Omental fat pad (tissue), 4 donors: ENCODE data around the gene GNAZ. TPM values are rescaled to one million over a fixed set of nuclear protein-coding genes. Genes with fewer than 3 reads are reported as not detected.

Experiments used
- ATAC-seq: fragments of 150-250 bp; one replicate; pipeline ENCODE4 v1.9.1; 2016; ENCODE audit warnings: mild to moderate bottlenecking, moderate library complexity; ENCODE audit not compliant: low FRiP score
- DNase-seq: peaks from one replicate; pipeline ENCODE4 v3.0.0-alpha.2; 2019; ENCODE audit warnings: low spot score
- CTCF ChIP-seq, 3 donors: fragments of 450-650 bp; IDR thresholded peaks; one replicate each; pipeline ENCODE4 v1.5.1; 2016 to 2017; ENCODE audit warnings: antibody characterized with exemption in 3 of 3, mild to moderate bottlenecking in 3 of 3, moderate library complexity in 2 of 3
- total RNA-seq, 4 donors: library from RNA; depleted of rRNA; stranded (reverse); fragments of >200 nt; gene quantifications; one replicate each; pipeline ENCODE4 v1.1.0, GENCODE V29; 2016

GNAZ gene
- total RNA-seq, 4 donors from 2014 or later, result 8.6 to 25.1 (median 16.5) TPM

- ATAC-seq, result no peak
- TF ChIP-seq CTCF (IDR thresholded peaks at IDR 0.05), result no peak
Observed at GRCh38 chr22:23110190-23110921, 40.0 kb downstream of the GNAZ start.

GRCh38 chr22:23110922-23111527 lies 40.7 kb downstream of the GNAZ start:
- no peak for ATAC-seq
- no peak for TF ChIP-seq CTCF (IDR thresholded peaks at IDR 0.05)
- no peak for DNase-seq

More at GRCh38 chr22:23110190-23110921, 40.0 kb downstream of the GNAZ start:
- DNase-seq, result no peak

GRCh38 chr22:23112472-23113012 lies 42.2 kb downstream of the GNAZ start:
- no peak for TF ChIP-seq CTCF (IDR thresholded peaks at IDR 0.05)
- no peak for ATAC-seq
- DNase-seq, result no peak

GRCh38 chr22:23113067-23113846 lies 42.9 kb downstream of the GNAZ start:
- ATAC-seq (no peak), DNase-seq (no peak)
- TF ChIP-seq CTCF (IDR thresholded peaks at IDR 0.05), result no peak

- TF ChIP-seq CTCF (IDR thresholded peaks at IDR 0.05), result no peak
- no peak for ATAC-seq
- DNase-seq, result no peak
Observed at GRCh38 chr22:23113847-23114720, 43.8 kb downstream of the GNAZ start.

- TF ChIP-seq CTCF (IDR thresholded peaks at IDR 0.05), result no peak
- no peak for ATAC-seq
- DNase-seq, result no peak
Observed at GRCh38 chr22:23114721-23115020, 44.4 kb downstream of the GNAZ start.
